Stimulated activated CD8-positive, alpha-beta memory T cell treated with anti-CD3 and anti-CD28 coated beads, Interleukin-15, amount 100 ng/mL, for 4 hours (primary cell): ENCODE measurements around the gene IQSEC1.

Source experiments
- DNase-seq, 2 donors: peaks; one replicate each; pipeline ENCODE4 v3.0.0-alpha.2; 2020; ENCODE audit warnings: low read depth in 2 of 2

IQSEC1 gene

DNA sequence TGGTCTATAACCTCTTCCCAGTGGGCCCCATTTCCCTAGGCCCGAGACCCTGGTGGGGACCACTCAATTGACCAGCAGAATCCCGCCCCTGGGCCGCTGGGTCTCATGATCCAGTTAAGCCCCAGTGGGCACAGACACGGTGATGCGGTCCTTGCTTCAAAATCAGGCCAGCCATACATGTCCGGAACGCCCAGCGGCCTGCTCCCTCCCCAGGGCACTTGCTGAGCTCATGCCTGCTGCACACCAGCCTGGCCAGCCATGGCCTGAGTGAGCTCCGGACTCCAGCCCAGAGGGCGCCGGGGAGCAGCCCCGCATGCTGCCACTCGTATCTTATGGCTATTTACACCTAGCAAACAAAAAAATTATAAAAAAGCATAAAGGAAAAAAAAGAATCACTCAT is 34.4 kb upstream of the IQSEC1 start:
- DNase-seq = no peak

- DNase-seq = no peak
Observed at GRCh38 chr3:13106308-13107001, 33.2 kb upstream of the IQSEC1 start.

DNA sequence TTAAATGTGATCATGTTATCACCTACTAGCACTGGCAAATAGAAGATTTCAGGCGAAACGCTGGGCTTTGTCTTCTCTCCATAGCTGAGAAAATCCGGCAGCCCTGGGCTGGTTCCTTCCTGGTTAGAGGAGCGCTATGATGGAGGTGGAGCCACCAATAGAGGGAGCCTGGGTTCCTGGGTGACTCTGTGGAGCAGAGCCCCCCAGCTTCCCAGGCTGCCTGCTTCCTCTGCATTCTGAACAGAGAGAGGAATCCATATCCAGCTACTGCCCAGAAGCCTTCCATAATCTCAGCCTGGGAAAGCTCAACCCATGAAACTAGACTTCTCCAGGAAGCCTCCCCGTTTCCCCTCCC is 32.6 kb upstream of the IQSEC1 start:
- DNase-seq = no peak

- DNase-seq = no peak
Observed at GRCh38 chr3:13105181-13105895, 32.1 kb upstream of the IQSEC1 start.

GRCh38 chr3:13104511-13104910 is 31.3 kb upstream of the IQSEC1 start:
- no peak for DNase-seq

GRCh38 chr3:13103416-13104058 is 30.3 kb upstream of the IQSEC1 start:
- DNase-seq = no peak

DNA sequence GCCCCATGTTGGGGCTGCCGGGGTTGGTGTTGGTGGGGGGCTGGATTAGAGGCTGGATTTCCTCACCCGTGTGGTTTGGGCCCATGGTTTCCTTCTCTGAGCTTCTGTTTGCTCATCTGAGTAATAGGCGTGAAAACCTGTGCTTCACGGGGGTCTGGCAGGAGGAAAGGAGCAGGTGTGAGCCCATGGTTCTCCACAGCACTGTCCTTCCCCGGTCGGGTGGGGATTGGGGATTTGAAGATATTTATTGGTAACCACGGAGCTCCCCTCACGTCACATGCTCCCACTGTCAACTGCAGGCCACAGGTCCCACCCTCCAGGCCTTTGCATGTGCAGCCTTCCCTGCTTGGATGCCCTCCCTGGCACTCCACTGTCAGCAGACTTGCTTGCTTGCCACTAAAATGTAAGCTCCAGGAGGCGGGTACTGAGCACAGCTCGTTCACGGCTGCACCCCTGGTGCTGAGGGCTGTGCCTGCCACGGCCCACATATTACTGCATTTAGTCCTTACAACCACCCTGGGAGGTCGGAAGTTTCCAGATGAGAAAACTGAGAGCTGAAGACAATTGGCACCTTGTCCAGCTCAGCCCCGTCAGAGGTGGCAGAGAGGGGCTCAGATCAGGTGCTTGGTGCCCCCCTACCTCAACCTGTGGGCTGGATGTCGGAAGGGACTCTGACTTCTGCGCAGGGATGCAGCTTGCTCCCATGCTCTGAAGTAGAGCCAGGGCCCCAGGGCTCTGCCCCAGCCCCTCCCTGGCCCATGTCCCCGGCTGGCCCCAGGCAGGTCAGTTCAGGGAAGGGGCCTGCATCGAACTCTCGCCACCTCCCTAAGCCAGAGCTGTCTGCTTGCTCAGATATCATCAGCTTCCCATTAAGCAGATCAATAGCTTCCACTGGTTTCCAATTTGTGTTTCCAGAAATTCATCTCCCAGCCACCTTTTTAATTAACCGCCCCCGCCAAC is 29.4 kb upstream of the IQSEC1 start:
- no peak for DNase-seq

- DNase-seq = no peak
Observed at GRCh38 chr3:13099707-13100106, 26.5 kb upstream of the IQSEC1 start.

DNA sequence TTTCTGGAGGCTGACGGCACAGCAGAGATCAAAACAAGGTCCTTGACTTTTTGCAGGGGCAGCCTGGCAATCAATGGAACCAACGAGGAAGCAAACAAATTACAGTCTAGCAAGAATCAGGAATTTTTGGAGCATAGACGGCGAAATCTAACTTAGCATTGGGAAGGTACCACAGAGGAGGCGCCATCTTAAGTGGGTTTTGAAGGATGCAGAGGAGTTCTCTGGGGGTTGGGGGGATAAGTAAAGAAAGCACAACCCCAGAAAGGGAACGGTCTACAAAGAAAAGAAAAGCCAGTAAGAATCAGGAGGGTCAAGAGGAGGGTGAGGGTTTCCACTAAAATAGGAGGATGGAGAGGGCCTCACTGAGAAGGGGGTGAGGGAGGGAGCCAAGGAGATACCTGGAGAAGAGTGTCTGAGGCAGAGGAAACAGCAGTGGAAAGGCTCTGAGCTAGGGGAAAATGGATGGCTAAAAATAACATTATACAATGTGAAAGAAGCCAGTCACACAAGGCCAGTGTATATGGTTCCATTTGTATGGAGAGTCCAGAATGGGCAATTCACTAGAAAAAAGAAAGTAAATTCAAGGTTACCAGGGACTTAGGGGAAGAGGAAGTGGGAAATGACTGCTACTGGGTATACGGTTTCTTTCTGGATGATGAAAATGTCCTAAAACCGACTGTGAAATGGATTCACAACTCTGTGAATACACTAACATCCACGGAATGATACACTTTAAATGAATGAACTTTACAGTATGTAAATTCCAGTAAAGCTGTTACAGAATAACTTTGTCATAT is 25.2 kb upstream of the IQSEC1 start:
- DNase-seq = no peak

- no peak for DNase-seq
Observed at GRCh38 chr3:13096356-13096755, 23.1 kb upstream of the IQSEC1 start.

DNA sequence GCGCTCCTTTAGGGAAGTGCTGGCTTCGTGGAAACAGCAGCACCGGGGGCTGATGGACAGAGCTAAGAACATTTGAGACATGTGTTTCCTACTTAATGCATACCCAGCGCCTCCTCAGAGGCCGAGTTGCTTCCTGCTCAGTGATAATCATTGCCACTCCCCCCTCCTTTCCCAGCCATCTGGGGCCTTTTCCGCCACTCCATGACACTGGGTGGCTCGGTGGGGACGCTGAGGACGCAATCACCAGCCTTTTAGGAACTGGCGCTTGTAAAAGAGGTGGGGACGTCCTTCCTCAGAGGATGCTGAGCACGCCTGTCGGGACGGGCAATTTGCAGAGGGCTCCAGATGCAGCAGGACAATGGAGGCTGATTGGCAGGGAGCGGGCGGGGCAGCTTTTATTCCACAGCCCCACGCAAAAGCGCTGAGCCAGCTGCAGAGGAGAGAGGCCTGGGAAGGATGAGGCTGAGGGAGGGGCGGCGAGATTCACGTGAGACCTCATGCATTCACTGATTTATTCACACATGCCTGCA is 22.2 kb upstream of the IQSEC1 start:
- DNase-seq = no peak

GRCh38 chr3:13093687-13094086 is 20.5 kb upstream of the IQSEC1 start:
- no peak for DNase-seq

- no peak for DNase-seq
Observed at GRCh38 chr3:13092621-13093617, 19.7 kb upstream of the IQSEC1 start.

DNA sequence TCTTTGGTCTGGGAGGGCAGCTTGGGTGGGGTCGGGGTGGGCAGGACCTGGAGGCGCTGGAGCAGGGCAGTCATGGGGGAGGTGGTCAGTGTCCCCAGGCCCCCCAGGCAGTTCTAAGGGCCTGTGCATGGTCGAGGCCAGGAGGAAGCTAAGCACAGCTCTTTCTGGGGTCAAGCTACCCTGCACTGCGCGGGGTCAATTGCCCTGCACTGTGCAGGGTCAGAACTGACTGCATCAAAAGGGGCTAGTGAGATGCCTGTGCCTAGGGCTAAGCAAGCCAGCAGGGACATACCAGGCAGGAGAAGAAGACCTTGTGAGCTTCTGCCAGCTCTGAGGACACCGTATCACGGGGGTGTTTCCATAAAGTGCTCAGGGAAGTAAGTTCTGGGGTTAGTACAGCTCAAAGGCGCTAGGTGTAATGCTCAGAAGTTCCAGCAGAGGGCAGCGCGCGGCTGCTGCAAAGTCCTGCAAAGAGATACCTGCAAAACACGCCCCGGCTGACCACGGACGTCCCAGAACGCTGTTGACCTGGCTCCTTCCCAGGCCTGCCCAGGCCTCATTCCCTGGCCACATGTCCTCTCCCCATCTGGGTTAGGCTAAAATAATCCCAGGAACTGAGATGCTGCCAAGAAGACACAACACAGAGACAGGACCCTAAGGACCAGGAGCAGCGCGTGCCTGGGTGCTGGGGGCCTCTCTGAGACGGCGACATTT is 18.8 kb upstream of the IQSEC1 start:
- DNase-seq = peak; percentile 37 to 59

GRCh38 chr3:13088028-13089006 is 15.1 kb upstream of the IQSEC1 start:
- DNase-seq = no peak

GRCh38 chr3:13087320-13087990 is 14.2 kb upstream of the IQSEC1 start:
- no peak for DNase-seq

GRCh38 chr3:13086531-13086981 is 13.3 kb upstream of the IQSEC1 start:
- no peak for DNase-seq
